Kidney capillary endothelial cell (primary cell): Measurements from ENCODE around the gene FANCE.
A peak's percentile ranks its signal among the peaks of the same experiment; 100 is the strongest.
"Not testable (repeated sequence)": the region's sequence is repeated elsewhere in the genome, so short reads cannot be mapped to it uniquely, and the experiment has no call there.

Source experiments
- DNase-seq: peaks from one replicate; pipeline ENCODE4 v3.0.0-alpha.2; 2018; ENCODE audit warnings: low spot score

Gene FANCE

DNA sequence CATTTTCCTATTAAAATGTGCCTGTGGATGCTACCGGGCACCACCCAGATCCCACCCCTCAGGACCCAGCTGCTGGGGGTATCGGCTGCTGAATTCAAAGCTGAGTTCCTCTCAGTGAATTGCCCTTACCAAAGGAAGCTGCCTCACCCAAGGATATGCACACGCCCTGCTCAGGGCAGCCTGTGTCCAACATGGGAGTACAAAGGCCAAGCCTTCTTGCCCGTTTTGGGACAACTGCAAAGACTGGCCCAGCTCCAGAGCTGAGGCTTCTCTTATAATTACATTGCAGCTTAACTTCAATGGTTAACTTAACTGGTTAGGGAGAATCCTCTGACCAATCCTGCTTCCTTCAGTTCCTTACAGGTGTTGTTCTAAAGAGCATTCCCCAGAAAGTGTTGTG is 19.8 kb upstream of the FANCE start:
- no peak for DNase-seq

GRCh38 chr6:35432702-35433101 is 19.4 kb upstream of the FANCE start:
- DNase-seq: not testable (repeated sequence)

DNA sequence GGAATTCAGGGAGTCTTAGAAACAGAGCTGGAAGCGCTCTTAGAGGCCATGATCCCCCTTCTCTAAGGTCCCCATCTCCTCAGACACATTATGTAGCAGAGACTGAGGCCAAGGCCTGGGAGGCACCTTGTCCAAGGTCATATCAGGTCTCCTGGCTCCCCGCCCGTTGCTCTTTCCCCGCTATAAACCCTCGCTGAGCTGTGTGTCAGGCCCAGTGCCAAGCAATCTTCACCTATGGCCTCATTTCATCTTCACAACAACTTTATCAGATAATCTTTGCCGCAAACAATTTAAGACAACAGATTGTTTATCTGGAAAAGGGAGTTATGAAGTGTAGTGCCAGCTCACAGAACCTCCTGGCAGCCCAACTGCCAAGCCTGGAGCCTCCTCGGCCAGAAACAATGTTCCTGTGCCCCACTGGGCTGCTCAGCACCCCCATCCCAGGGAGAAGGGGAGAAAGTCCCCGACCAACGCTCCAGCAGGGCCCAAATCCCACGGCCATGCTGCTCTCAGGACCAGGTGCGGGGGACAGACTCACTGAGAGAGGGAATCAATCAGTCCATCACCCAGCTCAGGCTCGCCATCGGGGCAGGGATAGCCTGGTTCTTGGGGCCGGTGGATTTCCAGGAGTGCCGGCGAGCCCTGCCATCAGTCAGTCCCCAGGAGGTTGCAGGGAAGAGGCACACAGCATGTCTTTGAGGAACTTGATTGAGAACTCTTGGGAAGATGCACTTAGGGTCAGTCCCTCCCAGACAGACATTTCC is 16.9 kb upstream of the FANCE start:
- DNase-seq: no peak

DNA sequence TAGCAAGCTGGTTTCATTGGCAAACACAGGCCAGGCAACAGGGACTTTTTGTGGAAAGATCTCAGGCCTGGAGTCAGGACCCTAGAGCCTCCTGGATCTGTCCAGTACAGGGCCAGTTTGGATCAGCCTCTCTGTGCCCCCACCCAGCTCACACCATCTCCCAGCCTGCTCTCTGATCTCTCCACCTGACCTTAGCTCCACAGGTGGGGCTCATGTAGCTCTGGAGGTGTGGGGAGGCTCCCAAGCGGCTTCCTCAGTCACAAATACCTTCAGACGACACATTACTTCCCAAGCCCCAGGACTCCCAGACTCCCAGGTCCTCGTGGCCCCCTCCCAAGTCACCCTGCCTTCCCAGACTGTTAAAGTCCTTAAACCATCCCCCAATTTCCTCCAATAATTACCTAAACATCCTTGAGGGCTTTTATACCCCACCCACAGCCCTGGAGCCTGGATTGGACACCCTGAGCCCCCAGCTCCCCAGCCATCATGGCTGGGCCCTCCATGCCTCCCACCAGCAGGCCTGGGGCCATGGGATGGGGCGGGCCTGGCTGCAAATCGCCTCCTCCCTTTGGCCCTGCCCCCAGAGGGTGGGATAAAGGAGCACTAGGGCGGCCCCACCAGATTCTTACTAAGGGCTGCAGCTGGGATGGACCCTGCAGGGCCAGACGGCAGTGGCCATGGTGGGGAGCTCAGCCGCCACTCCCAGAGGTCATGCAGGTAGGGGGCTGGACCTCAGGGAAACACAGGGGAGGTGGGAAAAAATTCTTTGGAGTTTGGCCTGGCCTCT is 15.9 kb upstream of the FANCE start:
- no peak for DNase-seq

GRCh38 chr6:35438378-35439065 is 13.6 kb upstream of the FANCE start:
- not testable (repeated sequence) for DNase-seq

GRCh38 chr6:35439308-35439707 is 12.8 kb upstream of the FANCE start:
- DNase-seq: no peak

GRCh38 chr6:35441205-35441604 is 10.9 kb upstream of the FANCE start:
- DNase-seq: no peak

DNA sequence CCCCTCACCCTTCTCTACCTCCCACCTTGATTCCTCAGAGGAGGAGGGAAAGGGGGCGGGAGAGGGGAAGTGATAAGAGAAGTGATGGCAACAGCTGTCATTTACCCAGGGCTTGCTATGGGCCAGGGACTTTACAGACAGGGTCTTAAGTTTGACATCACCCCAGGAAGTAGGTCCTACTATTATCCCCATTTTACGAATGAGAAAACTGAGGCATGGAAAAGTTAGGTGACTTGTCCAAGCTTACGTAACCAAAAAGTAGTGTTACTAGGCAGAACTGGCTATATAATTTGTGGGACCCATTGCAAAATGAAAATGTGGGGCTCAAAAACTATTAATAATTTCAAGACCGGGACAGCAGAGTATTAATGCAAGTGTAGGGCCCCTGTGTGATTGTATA is 10.5 kb upstream of the FANCE start:
- DNase-seq: no peak

DNA sequence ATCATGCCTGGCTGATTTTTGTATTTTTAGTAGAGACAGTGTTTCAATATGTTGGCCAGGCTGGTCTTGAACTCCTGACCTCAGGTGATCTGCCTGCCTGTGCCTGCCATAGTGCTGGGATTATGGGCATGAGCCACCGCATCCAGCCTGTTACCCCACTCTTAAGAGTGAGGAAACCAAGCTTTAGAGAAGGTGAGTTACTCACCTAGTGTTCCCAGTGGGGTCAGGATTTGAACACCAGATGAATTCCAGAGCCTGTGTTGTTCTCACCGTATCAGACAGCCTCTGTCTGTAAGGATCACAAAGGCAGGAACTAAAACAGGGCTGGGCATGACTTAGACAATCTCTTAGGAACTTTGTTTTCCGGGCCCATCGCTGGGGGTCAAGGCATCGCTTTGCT is 9.4 kb upstream of the FANCE start:
- DNase-seq: no peak

DNA sequence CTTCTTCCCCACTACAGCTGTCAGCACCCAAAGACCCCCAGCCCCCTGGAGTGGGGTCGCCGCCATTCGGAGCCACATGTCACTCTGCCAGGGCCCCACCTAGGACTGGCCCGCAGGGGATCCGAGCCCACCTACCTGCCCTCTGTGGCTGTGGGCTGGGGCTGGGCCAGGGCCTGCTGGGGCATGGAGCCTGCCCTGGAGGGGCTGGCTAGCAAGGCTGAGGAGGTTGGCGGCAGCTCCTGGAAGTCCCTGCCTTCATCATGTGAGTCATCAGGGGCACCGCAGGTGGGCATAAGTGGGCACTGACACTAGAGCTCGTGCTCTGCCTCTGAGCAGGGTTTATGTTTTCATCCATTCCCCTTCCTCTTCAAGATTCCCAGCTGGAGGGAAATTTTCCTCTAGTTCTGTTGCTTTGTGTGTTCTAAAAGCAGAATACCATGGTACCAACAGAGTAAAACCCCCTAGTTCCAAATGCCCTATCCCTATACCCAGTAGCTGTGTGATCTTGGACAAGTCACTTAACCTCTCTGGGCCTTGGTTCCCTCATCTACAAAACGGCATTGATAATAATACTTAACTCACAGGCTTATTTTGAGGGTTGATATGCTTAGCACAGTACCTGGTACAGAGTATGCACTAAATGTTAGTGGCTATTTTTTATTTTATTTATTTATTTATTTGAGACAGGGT is 8.7 kb upstream of the FANCE start:
- DNase-seq: no peak

DNA sequence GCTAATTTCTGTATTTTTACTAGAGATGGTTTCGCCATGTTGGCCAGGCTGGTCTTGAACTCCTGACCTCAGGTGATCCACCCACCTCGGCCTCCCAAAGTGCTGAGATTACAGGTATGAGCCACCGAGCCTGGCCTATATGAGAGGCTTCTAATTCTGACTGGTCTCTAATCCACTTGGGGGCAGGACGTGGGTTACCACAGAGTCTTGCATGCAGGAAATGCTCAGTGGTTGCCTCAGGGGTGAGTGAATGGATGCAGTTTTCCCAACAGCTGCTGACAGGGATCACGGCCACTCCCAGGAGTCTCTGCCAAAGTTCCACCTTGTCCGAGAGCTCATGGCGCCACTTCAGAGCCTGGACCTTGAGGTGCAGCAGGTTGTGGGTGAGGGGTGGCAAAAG is 6.4 kb upstream of the FANCE start:
- no peak for DNase-seq

GRCh38 chr6:35448191-35448590 is 3.9 kb upstream of the FANCE start:
- no peak for DNase-seq

DNA sequence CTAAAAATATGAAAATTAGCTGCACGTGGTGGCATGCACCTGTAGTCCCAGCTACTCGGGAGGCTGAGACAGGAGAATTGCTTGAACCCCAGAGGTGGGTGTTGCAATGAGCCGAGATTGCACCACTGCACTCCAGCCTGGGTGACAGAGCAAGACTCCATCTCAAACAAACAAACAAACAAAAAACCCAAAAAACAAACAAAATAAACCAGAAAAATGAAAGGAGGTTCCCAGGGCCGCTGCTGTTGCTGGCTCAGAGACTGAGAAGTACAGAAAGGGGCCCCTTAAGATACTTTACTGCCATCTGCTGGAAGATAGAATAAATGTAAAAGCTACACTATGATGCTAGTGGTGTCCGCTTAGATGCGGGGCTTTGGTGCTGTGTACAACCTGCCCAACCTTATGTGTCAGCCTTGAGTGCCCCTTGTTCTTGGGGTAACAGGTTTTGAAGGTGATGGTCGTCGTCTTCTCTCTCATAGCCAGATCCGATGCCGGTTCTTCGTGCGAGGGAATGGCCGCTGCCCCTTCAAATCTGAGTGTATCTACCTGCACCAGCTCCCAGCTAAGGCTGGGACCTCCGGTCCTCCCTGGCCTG is 2.8 kb upstream of the FANCE start:
- DNase-seq: peak; percentile 85

DNA sequence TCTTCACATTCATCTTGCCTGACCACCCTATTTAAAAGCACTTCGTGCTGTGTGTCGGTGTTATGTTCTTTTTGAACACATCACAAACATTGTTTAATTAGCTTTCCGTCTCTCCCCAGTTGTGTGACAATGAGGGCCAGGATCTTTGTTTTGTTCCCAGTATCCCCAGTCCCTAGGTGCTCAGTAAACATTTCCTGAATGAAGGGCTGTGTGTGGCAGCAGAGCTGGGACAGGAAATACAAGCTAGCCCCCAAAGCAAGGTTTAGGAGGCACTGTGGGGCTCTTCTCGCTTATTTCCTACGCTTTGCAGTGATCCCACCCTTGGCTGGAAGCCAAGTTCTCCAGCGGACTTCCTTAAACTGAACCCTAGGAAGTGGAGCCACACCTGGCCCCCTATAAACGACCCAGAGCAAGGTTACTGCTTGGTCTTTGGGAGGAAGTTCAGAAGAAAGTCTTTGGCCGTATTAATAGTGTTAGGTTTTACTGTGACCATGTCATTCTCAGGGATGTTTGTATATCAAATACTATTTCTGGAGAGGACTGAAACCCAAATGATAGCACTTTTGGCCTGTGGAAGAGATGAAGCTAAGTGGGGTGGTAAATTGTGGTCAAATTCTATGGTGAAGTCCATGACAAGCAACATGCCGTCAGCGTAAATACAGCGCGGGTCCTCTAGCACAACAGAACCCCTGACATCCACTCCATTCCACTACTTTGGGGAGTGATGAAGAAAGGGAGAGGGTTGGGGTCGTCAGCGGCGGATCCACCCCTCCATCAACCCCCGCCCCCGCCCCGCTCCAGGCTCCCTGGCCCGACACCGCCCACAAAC is 570 bp upstream of the FANCE start:
- no peak for DNase-seq

DNA sequence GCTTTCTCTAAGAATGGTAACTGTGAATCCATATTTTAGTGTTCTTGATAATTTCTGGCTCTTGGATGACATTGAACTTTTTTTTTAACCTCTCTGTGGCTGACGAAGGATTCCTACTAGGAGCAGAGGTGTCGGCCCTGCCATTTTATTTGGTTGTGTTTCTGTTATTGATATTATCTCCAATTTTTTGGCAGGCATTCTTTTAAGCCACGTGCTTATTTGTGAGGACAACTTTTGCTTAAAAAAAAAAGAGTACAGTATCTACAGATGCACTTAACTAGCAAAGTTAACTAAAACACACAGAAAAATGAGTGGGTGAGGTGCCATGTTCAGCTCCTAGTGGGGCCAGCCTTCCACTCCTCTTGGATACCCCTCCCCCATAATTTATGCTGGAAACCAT is 1.1 kb downstream of the FANCE start:
- DNase-seq: no peak

DNA sequence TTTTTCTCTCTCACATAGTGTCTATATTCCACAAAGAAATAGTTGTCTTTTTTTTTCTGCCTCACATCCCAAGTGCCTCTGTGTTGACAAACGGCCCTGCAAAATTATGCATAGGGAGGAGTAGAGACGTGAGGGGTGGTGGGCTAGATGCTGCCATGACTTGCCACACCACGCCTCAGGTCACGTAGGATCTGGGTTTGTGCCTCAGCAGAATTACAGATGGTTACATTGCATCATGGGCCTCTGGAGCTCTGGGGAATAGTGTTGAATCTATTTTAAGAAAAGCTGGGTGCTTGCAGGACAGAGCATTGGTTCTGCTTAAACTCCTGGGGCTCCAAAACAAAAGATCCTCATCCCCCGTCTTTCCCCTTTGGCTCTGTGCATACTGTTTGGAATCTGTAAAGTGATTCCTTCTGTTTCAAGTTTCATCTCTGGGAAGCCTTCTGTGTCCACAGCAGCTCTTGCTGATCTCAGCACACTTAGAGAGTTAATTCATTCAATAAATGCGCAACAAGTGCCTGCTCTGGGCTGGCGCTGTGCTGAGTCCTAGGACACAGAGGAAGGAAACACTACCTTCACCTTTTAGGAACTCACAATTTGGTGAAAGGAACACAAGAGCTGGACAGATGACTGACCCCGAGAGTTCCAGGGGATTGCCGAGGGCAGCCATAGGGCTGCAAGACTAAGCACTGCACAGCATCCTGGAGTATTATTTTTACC is 2.4 kb downstream of the FANCE start:
- DNase-seq: no peak

DNA sequence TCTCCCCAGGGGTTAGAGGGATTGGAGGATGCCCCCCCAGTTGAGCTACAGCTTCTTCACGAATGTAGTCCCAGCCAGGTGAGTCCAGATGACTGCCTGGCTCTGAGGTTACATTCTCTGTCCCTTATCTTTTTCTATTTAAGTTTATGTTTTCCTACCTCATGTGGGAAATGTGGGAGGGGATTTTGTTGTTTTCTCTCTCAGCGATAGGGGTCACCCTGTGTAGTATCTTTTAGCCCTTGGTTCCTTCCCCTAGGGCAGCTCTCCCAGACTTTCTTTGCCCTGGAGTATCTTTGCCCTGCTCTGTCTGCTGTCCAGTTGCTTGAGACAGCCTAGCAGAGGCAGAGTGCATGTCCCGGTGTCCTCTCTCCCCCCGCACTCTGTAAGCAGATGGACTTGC is 5.8 kb downstream of the FANCE start:
- DNase-seq: no peak

- DNase-seq: no peak
Observed at GRCh38 chr6:35461270-35461669, 9.1 kb downstream of the FANCE start.

DNA sequence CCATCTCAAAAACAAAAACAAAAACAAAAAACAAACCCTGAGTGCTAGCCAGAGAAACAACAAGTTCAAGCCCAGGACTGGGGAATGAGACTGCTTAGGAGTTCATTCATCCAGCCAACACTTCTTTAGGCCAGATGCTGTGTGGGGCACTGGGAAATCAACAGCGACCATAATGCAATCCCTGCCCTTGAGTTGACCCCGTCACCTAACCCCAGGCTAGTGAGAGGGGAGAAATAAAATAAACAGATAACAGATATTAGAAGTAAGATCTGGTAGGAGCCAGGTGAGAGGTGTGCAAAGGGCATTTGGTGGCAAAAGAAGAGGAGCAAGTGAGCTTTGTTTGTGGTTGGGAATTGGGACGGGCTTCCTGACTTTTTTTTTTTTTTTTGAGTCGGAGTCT is 11.2 kb downstream of the FANCE start:
- DNase-seq: no peak

DNA sequence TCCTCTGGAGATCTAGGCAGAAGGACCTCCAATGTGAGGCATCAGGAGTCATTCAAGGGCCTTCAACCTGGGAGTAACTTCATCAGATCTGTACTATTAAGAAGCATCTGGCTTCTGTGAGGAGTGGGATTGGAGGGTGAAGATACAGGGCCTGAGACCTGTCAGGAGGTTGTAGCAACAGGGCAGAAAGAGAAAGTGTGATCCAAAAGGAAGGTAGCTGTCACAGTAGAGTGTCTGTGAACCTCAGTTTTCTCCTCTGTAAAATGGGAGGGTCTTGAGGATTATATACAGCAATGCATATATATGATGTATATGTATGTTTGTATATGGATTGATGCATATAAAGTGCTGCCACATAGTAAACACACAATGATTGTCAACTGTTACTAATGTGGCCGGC is 13.5 kb downstream of the FANCE start:
- DNase-seq: no peak
